ENCODE data around the gene TPRX2. TPM values are rescaled to one million over a fixed set of nuclear protein-coding genes. Genes with fewer than 3 reads are reported as not detected.
"Not testable (repeated sequence)": the region's sequence is repeated elsewhere in the genome, so short reads cannot be mapped to it uniquely, and the experiment has no call there.

The TPRX2 gene
- not detected for total RNA-seq

- WGBS, 2 donors: 75 to 99% methylated on average over 6 to 7 of the region's 9 CpGs
Observed at GRCh38 chr19:47858646-47859285, at the start of gene TPRX2. Gene TPRX2 (plus strand): TSS chr19:47859235. CDS start chr19:47859247, 12 bp downstream.

GRCh38 chr19:47813304-47813994, 45.6 kb upstream of the TPRX2 start:
- H3K27ac ChIP-seq: no peak overlapping the region
- no peak for DNase-seq
- H3K9me3 ChIP-seq: no peaks in the 10 kb centered on the region
- no peaks in the 10 kb centered on the region for H3K4me1 ChIP-seq
- TF ChIP-seq, protein P1, sequence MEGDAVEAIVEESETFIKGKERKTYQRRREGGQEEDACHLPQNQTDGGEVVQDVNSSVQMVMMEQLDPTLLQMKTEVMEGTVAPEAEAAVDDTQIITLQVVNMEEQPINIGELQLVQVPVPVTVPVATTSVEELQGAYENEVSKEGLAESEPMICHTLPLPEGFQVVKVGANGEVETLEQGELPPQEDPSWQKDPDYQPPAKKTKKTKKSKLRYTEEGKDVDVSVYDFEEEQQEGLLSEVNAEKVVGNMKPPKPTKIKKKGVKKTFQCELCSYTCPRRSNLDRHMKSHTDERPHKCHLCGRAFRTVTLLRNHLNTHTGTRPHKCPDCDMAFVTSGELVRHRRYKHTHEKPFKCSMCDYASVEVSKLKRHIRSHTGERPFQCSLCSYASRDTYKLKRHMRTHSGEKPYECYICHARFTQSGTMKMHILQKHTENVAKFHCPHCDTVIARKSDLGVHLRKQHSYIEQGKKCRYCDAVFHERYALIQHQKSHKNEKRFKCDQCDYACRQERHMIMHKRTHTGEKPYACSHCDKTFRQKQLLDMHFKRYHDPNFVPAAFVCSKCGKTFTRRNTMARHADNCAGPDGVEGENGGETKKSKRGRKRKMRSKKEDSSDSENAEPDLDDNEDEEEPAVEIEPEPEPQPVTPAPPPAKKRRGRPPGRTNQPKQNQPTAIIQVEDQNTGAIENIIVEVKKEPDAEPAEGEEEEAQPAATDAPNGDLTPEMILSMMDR (IDR thresholded peaks at IDR 0.05): peak; percentile 15 to 61 (median 36)
- TF ChIP-seq POLR2A (IDR thresholded peaks at IDR 0.05): no peak
- intact Hi-C loops (cut with DNase I): no loop called here
- H3K36me3 ChIP-seq: no peaks in the 10 kb centered on the region
- WGBS, 2 donors: 30 to 44% methylated on average over 14 to 16 of the region's 17 CpGs
- H3K27me3 ChIP-seq: peaks cover 0 to 15% (median 0%) of the 10 kb centered on the region in 4 donors
- no peak overlapping the region for H3K4me3 ChIP-seq

More at GRCh38 chr19:47858646-47859285, at the start of gene TPRX2:
- H3K9me3 ChIP-seq; H3K36me3 ChIP-seq; DNase-seq; H3K27ac ChIP-seq; intact Hi-C loops (cut with DNase I); H3K4me1 ChIP-seq; H3K4me3 ChIP-seq: not testable (repeated sequence)
- peaks cover 0 to 61% (median 0%) of the 10 kb centered on the region in 4 donors for H3K27me3 ChIP-seq

DNA sequence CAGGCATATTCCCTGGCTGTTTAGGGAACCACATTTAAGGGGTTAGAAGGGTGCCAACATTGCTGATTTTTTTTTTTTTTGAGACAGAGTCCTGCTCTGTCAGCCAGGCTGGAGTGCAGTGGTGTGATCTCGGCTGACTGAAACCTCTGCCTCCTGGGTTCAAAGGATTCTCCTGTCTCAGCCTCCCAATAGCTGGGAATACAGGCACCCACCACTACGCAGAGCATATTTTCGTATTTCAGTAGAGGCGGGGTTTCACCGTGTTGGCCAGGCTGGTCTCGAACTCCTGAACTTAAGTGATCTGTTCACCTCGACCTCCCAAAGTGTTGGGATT, 45.1 kb upstream of the TPRX2 start:
- 34 to 66% methylated on average over 3 to 7 of the region's 7 CpGs for WGBS, 2 donors
- DNase-seq: no peak
- Histone ChIP-seq H3K27ac (no peak overlapping the region), H3K27me3 (peaks cover 0 to 20% (median 0%) of the 10 kb centered on the region in 4 donors), H3K9me3 (no peaks in the 10 kb centered on the region), H3K4me1 (no peaks in the 10 kb centered on the region), H3K4me3 (no peak overlapping the region), H3K36me3 (no peaks in the 10 kb centered on the region)
- TF ChIP-seq, protein P1 (IDR thresholded peaks at IDR 0.05): peak in 1 of 6 experiments; percentile 8
- TF ChIP-seq POLR2A (IDR thresholded peaks at IDR 0.05): no peak
- intact Hi-C loops (cut with DNase I): no loop called here

- H3K36me3 ChIP-seq; H3K27ac ChIP-seq; intact Hi-C loops (cut with DNase I); H3K9me3 ChIP-seq; H3K4me1 ChIP-seq; H3K4me3 ChIP-seq; DNase-seq: not testable (repeated sequence)
- 89 to 94% methylated on average over 6 to 7 of the region's 8 CpGs for WGBS, 2 donors
- peaks cover 0 to 42% (median 0%) of the 10 kb centered on the region in 4 donors for H3K27me3 ChIP-seq
Observed at GRCh38 chr19:47816270-47816669, 42.8 kb upstream of the TPRX2 start.

- H3K36me3 ChIP-seq; H3K4me3 ChIP-seq; intact Hi-C loops (cut with DNase I); H3K9me3 ChIP-seq; H3K4me1 ChIP-seq; DNase-seq; H3K27ac ChIP-seq: not testable (repeated sequence)
- peaks cover 0 to 60% (median 0%) of the 10 kb centered on the region in 4 donors for H3K27me3 ChIP-seq
- 71 to 83% methylated on average over 1 of the region's 1 CpG for WGBS, 2 donors
Observed at GRCh38 chr19:47818221-47818620, 40.8 kb upstream of the TPRX2 start.

DNA sequence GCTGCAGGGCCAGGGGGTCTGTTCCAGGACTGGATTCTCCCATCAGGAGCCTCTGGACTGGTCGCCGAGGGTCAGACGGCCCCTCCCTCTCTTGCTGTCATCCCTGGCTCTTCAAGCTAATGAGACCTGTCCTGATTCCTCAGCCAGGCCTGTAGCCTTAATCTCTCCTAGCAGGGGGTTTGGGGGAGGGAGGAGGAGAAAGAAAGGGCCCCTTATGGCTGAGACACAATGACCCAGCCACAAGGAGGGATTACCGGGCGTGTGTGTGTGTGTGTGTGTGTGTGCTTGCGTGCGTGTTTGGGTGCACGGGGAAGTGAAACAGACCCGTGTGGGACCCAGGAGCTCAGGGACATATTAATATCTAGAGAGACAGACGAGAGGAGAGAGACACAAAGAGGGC, 39.2 kb upstream of the TPRX2 start:
- no peaks in the 10 kb centered on the region for H3K36me3 ChIP-seq
- 19 to 26% methylated on average over 7 to 10 of the region's 10 CpGs for WGBS, 2 donors
- intact Hi-C loops (cut with DNase I): no loop called here
- no peaks in the 10 kb centered on the region for H3K4me1 ChIP-seq
- H3K27me3 ChIP-seq: peaks cover 0 to 64% (median 0%) of the 10 kb centered on the region in 4 donors
- H3K9me3 ChIP-seq: no peaks in the 10 kb centered on the region
- H3K27ac ChIP-seq: no peak overlapping the region
- TF ChIP-seq, protein P1 (IDR thresholded peaks at IDR 0.05): no peak
- TF ChIP-seq POLR2A (IDR thresholded peaks at IDR 0.05): no peak
- DNase-seq: no peak
- H3K4me3 ChIP-seq: no peak overlapping the region
